Osteoblast (primary cell): ENCODE measurements around the gene DNMT3B. TPM values are rescaled to one million over a fixed set of nuclear protein-coding genes. Genes with fewer than 3 reads are reported as not detected.
"Not testable (repeated sequence)": the region's sequence is repeated elsewhere in the genome, so short reads cannot be mapped to it uniquely, and the experiment has no call there.

Experiments used
- DNase-seq: peaks from one replicate; pipeline ENCODE4 v3.0.0; 2011; ENCODE audit warnings: low spot score, mixed read lengths; ENCODE audit not compliant: insufficient read length; ENCODE audit errors: missing footprints
- H2AFZ ChIP-seq: 2 replicates; pipeline ENCODE4 v1.6.0; 2011; ENCODE audit warnings: mild to moderate bottlenecking, low read length
- H3K27ac ChIP-seq: 2 replicates; pipeline ENCODE4 v1.5.1; 2011; ENCODE audit warnings: mild to moderate bottlenecking, low read depth, low read length, moderate library complexity
- H3K27me3 ChIP-seq: 2 replicates; pipeline ENCODE4 v1.6.0; 2012; ENCODE audit warnings: mild to moderate bottlenecking, control low read depth, inconsistent platforms, low read length, moderate library complexity; ENCODE audit not compliant: insufficient read depth
- H3K36me3 ChIP-seq: 2 replicates; pipeline ENCODE4 v1.5.1; 2011; ENCODE audit warnings: mild to moderate bottlenecking, low read length, control low read depth, moderate library complexity; ENCODE audit not compliant: insufficient read depth
- H3K4me1 ChIP-seq: 2 replicates; pipeline ENCODE4 v1.5.1; 2011; ENCODE audit warnings: mild to moderate bottlenecking, low read length, control low read depth, moderate library complexity; ENCODE audit not compliant: insufficient read depth
- H3K4me2 ChIP-seq: 2 replicates; pipeline ENCODE4 v1.6.0; 2011; ENCODE audit warnings: mild to moderate bottlenecking, low read length; ENCODE audit not compliant: insufficient read depth
- H3K4me3 ChIP-seq: fragments of 200-600 bp; sonication (generic); 3 replicates; pipeline ENCODE4 v1.5.1; 2012; ENCODE audit warnings: mild to moderate bottlenecking, low read length, inconsistent platforms; ENCODE audit not compliant: insufficient read depth
- H3K79me2 ChIP-seq: 2 replicates; pipeline ENCODE4 v1.6.0; 2012; ENCODE audit warnings: mild to moderate bottlenecking, low read length, control low read depth, inconsistent platforms; ENCODE audit not compliant: insufficient read depth
- H3K9me3 ChIP-seq: 2 replicates; pipeline ENCODE4 v1.5.1; 2011; ENCODE audit warnings: low read depth, low read length, control low read depth
- H4K20me1 ChIP-seq: 2 replicates; pipeline ENCODE4 v1.6.0; 2012; ENCODE audit warnings: mild to moderate bottlenecking, low read length, control low read depth; ENCODE audit not compliant: insufficient read depth
- total RNA-seq: library from RNA; depleted of rRNA; stranded (reverse); fragments of >200 nt; gene quantifications from 2 replicates; pipeline ENCODE4 v1.2.3, GENCODE V29; 2012
- TF ChIP-seq, protein P1 (sequence below): IDR thresholded peaks from 2 replicates; pipeline ENCODE4 v1.5.1; 2011; ENCODE audit warnings: mild to moderate bottlenecking, low read depth, low read length, moderate library complexity; ENCODE audit errors: extremely low read depth

Gene DNMT3B
- total RNA-seq, 1 donor: 2.5 TPM

DNA sequence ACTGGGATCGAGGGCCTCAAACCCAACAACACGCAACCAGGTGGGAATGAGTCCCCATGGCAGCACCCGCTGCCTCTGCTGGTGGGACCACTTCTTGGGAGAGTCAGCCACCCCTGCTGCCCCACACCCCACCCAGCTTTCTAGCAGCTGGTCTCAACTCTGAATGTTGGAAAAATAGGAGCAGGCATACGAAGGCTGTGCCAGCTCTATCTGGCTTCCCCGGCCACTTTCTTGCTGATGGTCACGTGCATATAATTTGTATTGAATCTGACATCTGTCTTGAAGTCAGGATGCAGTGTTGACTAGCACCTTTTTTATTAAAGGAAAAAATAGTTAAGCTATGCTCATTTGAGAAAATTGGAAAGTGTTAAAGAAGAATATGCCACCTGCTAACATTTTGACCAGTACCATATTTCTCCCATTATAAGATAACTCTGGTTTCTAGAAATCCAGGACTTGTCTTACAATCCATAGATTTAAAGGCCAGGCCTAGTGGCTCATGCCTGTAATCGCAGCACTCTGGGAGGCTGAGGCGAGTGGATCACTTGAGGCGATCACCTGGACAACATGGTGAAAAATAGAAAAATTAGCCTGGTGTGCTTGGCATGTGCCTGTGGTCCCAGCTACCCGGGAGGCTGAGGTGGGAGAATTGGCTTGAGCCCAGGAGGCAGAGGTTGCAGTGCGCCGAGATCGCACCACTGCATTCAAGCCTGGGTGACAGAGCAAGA is 30.7 kb downstream of the DNMT3B start:
- Histone ChIP-seq H3K27ac (no peak overlapping the region), H3K36me3 (peaks cover 11% of the 10 kb centered on the region), H3K4me2 (no peak overlapping the region), H3K9me3 (no peaks in the 10 kb centered on the region), H2AFZ (no peak overlapping the region), H3K27me3 (no peaks in the 10 kb centered on the region), H3K79me2 (no peaks in the 10 kb centered on the region), H3K4me3 (no peak overlapping the region), H4K20me1 (no peaks in the 10 kb centered on the region), H3K4me1 (no peaks in the 10 kb centered on the region)
- TF ChIP-seq, protein P1, sequence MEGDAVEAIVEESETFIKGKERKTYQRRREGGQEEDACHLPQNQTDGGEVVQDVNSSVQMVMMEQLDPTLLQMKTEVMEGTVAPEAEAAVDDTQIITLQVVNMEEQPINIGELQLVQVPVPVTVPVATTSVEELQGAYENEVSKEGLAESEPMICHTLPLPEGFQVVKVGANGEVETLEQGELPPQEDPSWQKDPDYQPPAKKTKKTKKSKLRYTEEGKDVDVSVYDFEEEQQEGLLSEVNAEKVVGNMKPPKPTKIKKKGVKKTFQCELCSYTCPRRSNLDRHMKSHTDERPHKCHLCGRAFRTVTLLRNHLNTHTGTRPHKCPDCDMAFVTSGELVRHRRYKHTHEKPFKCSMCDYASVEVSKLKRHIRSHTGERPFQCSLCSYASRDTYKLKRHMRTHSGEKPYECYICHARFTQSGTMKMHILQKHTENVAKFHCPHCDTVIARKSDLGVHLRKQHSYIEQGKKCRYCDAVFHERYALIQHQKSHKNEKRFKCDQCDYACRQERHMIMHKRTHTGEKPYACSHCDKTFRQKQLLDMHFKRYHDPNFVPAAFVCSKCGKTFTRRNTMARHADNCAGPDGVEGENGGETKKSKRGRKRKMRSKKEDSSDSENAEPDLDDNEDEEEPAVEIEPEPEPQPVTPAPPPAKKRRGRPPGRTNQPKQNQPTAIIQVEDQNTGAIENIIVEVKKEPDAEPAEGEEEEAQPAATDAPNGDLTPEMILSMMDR: no peak
- DNase-seq: no peak

DNA sequence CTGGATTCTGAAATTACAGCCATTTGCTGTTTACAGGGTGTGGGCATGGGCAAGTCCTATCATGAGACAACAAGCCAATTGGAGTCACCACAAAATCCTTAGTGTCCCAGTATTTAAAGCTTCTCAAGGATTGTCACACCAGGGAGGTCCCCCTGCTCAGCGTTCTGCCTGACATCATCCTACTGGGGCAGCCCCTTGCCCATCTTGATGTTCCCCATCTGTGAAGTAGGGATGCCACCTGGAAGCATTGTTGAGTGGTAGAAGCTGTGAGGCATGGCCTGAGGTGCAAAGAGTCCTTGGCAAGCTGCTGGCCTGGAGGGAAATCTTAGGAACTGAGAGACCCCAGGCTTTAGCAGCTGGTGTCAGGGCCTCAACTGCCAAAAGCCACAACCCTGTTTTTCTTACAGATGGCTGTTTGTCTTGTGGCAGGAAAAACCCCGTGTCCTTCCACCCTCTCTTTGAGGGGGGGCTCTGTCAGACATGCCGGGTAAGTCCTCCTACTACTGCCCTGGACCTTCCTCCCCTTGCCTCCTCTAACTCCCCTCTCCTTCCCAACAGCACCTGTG is 34.3 kb downstream of the DNMT3B start:
- H3K9me3 ChIP-seq: no peaks in the 10 kb centered on the region
- no peaks in the 10 kb centered on the region for H3K4me1 ChIP-seq
- no peaks in the 10 kb centered on the region for H3K79me2 ChIP-seq
- H3K4me3 ChIP-seq: no peak overlapping the region
- DNase-seq: no peak
- peaks cover 22% of the 10 kb centered on the region for H3K36me3 ChIP-seq
- H2AFZ ChIP-seq: no peak overlapping the region
- no peak overlapping the region for H3K4me2 ChIP-seq
- H4K20me1 ChIP-seq: no peaks in the 10 kb centered on the region
- H3K27me3 ChIP-seq: no peaks in the 10 kb centered on the region
- TF ChIP-seq, protein P1: no peak
- H3K27ac ChIP-seq: no peak overlapping the region

DNA sequence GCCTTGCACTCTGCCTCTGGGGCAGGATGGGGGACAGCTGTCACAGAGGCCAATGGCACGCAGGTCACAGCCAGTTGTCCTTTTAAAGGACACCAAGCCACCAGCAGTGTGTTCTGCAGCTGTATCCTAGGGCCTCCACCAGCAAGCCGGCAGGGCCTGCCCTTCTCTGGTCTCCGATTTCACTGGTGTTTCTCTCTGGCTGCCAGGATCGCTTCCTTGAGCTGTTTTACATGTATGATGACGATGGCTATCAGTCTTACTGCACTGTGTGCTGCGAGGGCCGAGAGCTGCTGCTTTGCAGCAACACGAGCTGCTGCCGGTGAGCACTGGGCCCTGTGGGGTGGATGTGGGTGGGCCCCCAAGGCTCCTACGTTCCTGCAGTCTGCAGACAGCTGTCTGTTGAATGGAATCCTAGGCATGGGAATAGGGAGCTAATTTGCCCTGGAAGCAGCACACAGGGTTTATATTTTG is 34.8 kb downstream of the DNMT3B start:
- H3K4me2 ChIP-seq: no peak overlapping the region
- no peaks in the 10 kb centered on the region for H3K27me3 ChIP-seq
- DNase-seq: no peak
- no peak overlapping the region for H3K27ac ChIP-seq
- TF ChIP-seq, protein P1: no peak
- H3K79me2 ChIP-seq: no peaks in the 10 kb centered on the region
- H3K4me3 ChIP-seq: no peak overlapping the region
- H3K9me3 ChIP-seq: no peaks in the 10 kb centered on the region
- H4K20me1 ChIP-seq: no peaks in the 10 kb centered on the region
- H2AFZ ChIP-seq: no peak overlapping the region
- no peaks in the 10 kb centered on the region for H3K4me1 ChIP-seq
- peaks cover 19% of the 10 kb centered on the region for H3K36me3 ChIP-seq

DNA sequence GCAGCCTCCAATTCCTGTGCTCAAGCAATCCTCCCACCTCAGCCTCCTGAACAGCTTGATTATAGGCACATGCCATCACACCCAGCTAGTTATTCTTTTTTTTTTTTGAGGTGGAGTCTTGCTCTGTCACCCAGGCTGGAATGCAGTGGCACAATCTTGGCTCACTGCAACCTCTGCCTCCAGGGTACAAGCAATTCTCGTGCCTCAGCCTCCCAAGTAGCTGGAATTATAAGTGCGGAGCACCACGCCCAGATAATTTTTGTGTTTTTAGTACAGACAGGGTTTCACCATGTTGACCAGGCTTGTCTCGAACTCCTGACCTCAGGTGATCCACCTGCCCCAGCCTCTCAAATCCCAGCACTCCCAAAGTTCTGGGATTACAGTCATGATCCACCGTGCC is 35.4 kb downstream of the DNMT3B start:
- not testable (repeated sequence) for H3K27me3 ChIP-seq, H3K79me2 ChIP-seq, H3K4me1 ChIP-seq, H2AFZ ChIP-seq, H3K4me2 ChIP-seq, DNase-seq, H3K27ac ChIP-seq, H3K9me3 ChIP-seq, H3K4me3 ChIP-seq, H4K20me1 ChIP-seq
- peaks cover 24% of the 10 kb centered on the region for H3K36me3 ChIP-seq
